Measurements from ENCODE around the gene BRF1. TPM values are rescaled to one million over a fixed set of nuclear protein-coding genes. Genes with fewer than 3 reads are reported as not detected.

The BRF1 gene
- polyA plus RNA-seq, 1 of the 3 experiments (the other 2 are of a cell fraction) = 15.7 TPM

DNA sequence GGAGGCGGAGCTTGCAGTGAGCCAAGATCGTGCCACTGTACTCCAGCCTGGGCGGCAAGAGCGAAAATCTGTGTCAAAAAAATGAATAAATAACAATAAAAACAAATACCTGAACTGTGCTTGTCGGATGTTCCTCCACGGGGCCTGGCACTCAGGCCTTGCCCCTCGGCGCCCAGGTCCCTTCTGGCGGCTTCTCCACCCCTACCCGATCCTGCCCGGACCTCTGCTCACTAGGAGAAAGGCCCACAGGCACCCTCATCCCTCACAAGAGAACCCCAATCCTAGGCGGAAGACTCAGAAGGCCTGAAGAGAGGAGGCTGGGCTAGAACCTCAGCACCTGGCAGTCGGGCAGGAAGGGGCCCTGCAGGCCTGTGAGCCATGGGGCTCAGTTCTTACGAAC is 73.5 kb downstream of the BRF1 start:
- H3K9ac ChIP-seq = no peak overlapping the region
- H3K4me3 ChIP-seq (ENCODE audit: low read depth in 2 of 2, low read length in 1 of 2) = no peak overlapping the region
- H2AFZ ChIP-seq (ENCODE audit: low read depth) = no peak overlapping the region
- no peak for DNase-seq
- H3K9me3 ChIP-seq = no peaks in the 10 kb centered on the region
- ChIA-PET POLR2A (no interaction called here), CTCF (interaction anchor here (1.2 to 1.6 kb wide), 3 partner anchors 10 to 24 kb away, joined by 3 to 8 read pairs (median 3); partner anchors contain the start of gene BTBD6)
- no peaks in the 10 kb centered on the region for H3K4me1 ChIP-seq (ENCODE audit: control insufficient read depth in 1 of 2, insufficient read depth in 2 of 2, low read depth in 1 of 2, low read length in 1 of 2)
- H4K20me1 ChIP-seq (ENCODE audit: insufficient read depth) = no peaks in the 10 kb centered on the region
- 97% methylated on average over 14 of the region's 14 CpGs for WGBS (ENCODE audit: low lambda C conversion rate)
- H3K4me2 ChIP-seq = no peak overlapping the region
- H3F3A ChIP-seq (replicated peaks; ENCODE audit: insufficient read depth) = no peaks in the 10 kb centered on the region
- no peaks in the 10 kb centered on the region for H3K9me2 ChIP-seq
- TF ChIP-seq RXRA (IDR thresholded peaks at IDR 0.05; ENCODE audit: borderline replicate concordance, low read depth) (no peak), JUND (IDR thresholded peaks at IDR 0.05) (no peak), TAF1 (IDR thresholded peaks at IDR 0.05; ENCODE audit: borderline replicate concordance, low read depth, low read length) (no peak), FOSL2 (IDR thresholded peaks at IDR 0.05; ENCODE audit: borderline replicate concordance, low read depth) (no peak), YY1 (IDR thresholded peaks at IDR 0.05; ENCODE audit: low read depth) (no peak), GABPA (IDR thresholded peaks at IDR 0.05; ENCODE audit: low read depth) (no peak), GATA2 (CRISPR knock-in tag; IDR thresholded peaks at IDR 0.05) (no peak), NFIC (IDR thresholded peaks at IDR 0.05; ENCODE audit: borderline replicate concordance) (no peak), POLR2AphosphoS5 (IDR thresholded peaks at IDR 0.05; ENCODE audit: low read depth, low read length) (no peak)
- TF ChIP-seq, protein P1, sequence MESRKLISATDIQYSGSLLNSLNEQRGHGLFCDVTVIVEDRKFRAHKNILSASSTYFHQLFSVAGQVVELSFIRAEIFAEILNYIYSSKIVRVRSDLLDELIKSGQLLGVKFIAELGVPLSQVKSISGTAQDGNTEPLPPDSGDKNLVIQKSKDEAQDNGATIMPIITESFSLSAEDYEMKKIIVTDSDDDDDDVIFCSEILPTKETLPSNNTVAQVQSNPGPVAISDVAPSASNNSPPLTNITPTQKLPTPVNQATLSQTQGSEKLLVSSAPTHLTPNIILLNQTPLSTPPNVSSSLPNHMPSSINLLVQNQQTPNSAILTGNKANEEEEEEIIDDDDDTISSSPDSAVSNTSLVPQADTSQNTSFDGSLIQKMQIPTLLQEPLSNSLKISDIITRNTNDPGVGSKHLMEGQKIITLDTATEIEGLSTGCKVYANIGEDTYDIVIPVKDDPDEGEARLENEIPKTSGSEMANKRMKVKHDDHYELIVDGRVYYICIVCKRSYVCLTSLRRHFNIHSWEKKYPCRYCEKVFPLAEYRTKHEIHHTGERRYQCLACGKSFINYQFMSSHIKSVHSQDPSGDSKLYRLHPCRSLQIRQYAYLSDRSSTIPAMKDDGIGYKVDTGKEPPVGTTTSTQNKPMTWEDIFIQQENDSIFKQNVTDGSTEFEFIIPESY (IDR thresholded peaks at IDR 0.05; ENCODE audit: borderline replicate concordance, low read depth) = no peak
- TF ChIP-seq, protein P2, sequence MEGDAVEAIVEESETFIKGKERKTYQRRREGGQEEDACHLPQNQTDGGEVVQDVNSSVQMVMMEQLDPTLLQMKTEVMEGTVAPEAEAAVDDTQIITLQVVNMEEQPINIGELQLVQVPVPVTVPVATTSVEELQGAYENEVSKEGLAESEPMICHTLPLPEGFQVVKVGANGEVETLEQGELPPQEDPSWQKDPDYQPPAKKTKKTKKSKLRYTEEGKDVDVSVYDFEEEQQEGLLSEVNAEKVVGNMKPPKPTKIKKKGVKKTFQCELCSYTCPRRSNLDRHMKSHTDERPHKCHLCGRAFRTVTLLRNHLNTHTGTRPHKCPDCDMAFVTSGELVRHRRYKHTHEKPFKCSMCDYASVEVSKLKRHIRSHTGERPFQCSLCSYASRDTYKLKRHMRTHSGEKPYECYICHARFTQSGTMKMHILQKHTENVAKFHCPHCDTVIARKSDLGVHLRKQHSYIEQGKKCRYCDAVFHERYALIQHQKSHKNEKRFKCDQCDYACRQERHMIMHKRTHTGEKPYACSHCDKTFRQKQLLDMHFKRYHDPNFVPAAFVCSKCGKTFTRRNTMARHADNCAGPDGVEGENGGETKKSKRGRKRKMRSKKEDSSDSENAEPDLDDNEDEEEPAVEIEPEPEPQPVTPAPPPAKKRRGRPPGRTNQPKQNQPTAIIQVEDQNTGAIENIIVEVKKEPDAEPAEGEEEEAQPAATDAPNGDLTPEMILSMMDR (IDR thresholded peaks at IDR 0.05) = no peak
- H3K79me2 ChIP-seq (ENCODE audit: insufficient read depth) = no peaks in the 10 kb centered on the region; the same call in 1 of the 2 replicates
- peaks cover 10 to 13% of the 10 kb centered on the region in 2 experiments for H3K36me3 ChIP-seq (replicated peaks in 1 of 2; ENCODE audit: control insufficient read depth in 1 of 2, insufficient read depth in 2 of 2, low read length in 1 of 2)
- H3K27me3 ChIP-seq (ENCODE audit: insufficient read depth) = no peaks in the 10 kb centered on the region
- no peak overlapping the region for H3K27ac ChIP-seq (ENCODE audit: low read depth in 2 of 2, low read length in 1 of 2)

DNA sequence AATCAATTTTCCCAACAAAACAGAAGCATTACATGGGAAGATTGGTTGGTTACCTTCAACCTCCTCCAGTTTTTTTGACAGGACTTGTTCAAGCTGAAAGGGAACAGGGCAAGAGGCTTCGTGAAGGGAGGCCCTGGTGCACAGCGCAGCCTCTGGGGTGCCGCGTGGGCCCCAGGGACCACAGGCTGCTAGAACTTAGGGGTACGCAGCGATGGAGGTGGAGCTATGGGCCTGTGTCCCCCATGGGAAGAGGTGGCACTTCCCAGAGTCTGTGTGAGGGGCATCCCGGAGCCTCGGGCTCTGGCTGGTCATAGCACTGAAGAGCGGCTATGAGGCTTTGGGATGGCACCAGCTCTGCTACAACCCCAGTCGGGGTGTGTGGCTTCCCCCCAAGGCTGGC is 74.6 kb downstream of the BRF1 start:
- H3K4me1 ChIP-seq (ENCODE audit: control insufficient read depth in 1 of 2, insufficient read depth in 2 of 2, low read depth in 1 of 2, low read length in 1 of 2) = peaks cover 0 to 8% of the 10 kb centered on the region in 2 experiments; a peak in 1 of 4 replicates
- POLR2A ChIA-PET = no interaction called here
- no peak overlapping the region for H3K4me2 ChIP-seq
- CTCF ChIA-PET = interaction anchor here (0.7 to 1.6 kb wide), 4 partner anchors 9 to 126 kb away, joined by 3 to 8 read pairs (median 3); partner anchors contain the start of gene BTBD6
- no peaks in the 10 kb centered on the region for H3K9me2 ChIP-seq
- H3F3A ChIP-seq (replicated peaks; ENCODE audit: insufficient read depth) = no peaks in the 10 kb centered on the region
- H2AFZ ChIP-seq (ENCODE audit: low read depth) = no peak overlapping the region
- WGBS (ENCODE audit: low lambda C conversion rate) = 94% methylated on average over 6 of the region's 10 CpGs
- H3K9ac ChIP-seq = no peak overlapping the region
- DNase-seq = no peak
- no peaks in the 10 kb centered on the region; the same call in 1 of the 2 replicates for H3K79me2 ChIP-seq (ENCODE audit: insufficient read depth)
- H3K9me3 ChIP-seq = no peaks in the 10 kb centered on the region
- H3K27me3 ChIP-seq (ENCODE audit: insufficient read depth) = no peaks in the 10 kb centered on the region
- peaks cover 10 to 20% of the 10 kb centered on the region in 2 experiments for H3K36me3 ChIP-seq (replicated peaks in 1 of 2; ENCODE audit: control insufficient read depth in 1 of 2, insufficient read depth in 2 of 2, low read length in 1 of 2)
- no peak overlapping the region for H3K27ac ChIP-seq (ENCODE audit: low read depth in 2 of 2, low read length in 1 of 2)
- H3K4me3 ChIP-seq (ENCODE audit: low read depth in 2 of 2, low read length in 1 of 2) = no peak overlapping the region
- no peaks in the 10 kb centered on the region for H4K20me1 ChIP-seq (ENCODE audit: insufficient read depth)
- no peak for TF ChIP-seq GABPA (IDR thresholded peaks at IDR 0.05; ENCODE audit: low read depth)
- no peak for TF ChIP-seq SIN3A (IDR thresholded peaks at IDR 0.05; ENCODE audit: borderline replicate concordance, low read depth, low read length)
- TF ChIP-seq, protein P3, sequence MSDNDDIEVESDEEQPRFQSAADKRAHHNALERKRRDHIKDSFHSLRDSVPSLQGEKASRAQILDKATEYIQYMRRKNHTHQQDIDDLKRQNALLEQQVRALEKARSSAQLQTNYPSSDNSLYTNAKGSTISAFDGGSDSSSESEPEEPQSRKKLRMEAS (IDR thresholded peaks at IDR 0.05; ENCODE audit: low read depth) = no peak
- no peak for TF ChIP-seq EP300 (IDR thresholded peaks at IDR 0.05; ENCODE audit: borderline replicate concordance in 1 of 2, low read depth in 1 of 2, low read length in 1 of 2)
- TF ChIP-seq, protein P4, sequence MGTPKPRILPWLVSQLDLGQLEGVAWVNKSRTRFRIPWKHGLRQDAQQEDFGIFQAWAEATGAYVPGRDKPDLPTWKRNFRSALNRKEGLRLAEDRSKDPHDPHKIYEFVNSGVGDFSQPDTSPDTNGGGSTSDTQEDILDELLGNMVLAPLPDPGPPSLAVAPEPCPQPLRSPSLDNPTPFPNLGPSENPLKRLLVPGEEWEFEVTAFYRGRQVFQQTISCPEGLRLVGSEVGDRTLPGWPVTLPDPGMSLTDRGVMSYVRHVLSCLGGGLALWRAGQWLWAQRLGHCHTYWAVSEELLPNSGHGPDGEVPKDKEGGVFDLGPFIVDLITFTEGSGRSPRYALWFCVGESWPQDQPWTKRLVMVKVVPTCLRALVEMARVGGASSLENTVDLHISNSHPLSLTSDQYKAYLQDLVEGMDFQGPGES (IDR thresholded peaks at IDR 0.05; ENCODE audit: low read depth, low read length) = no peak
- no peak for TF ChIP-seq FOXJ3 (CRISPR knock-in tag; IDR thresholded peaks at IDR 0.05)
- no peak for TF ChIP-seq SMC3 (IDR thresholded peaks at IDR 0.05; ENCODE audit: low read depth, low read length)
- TF ChIP-seq NFIC (IDR thresholded peaks at IDR 0.05; ENCODE audit: borderline replicate concordance) = no peak
- TF ChIP-seq, protein P1 (IDR thresholded peaks at IDR 0.05; ENCODE audit: borderline replicate concordance, low read depth) = no peak
- TF ChIP-seq MEF2A (IDR thresholded peaks at IDR 0.05; ENCODE audit: borderline replicate concordance, low read depth) = no peak
- no peak for TF ChIP-seq TEAD4 (IDR thresholded peaks at IDR 0.05; ENCODE audit: borderline replicate concordance, insufficient read depth)
- TF ChIP-seq YY1 (IDR thresholded peaks at IDR 0.05; ENCODE audit: low read depth) = no peak
- no peak for TF ChIP-seq FOSL2 (IDR thresholded peaks at IDR 0.05; ENCODE audit: borderline replicate concordance, low read depth)

Measured in SK-N-SH (cell line).